ENCODE data around the gene TEKTIP1.
"Not testable (repeated sequence)": the region's sequence is repeated elsewhere in the genome, so short reads cannot be mapped to it uniquely, and the experiment has no call there.

Gene TEKTIP1

DNA sequence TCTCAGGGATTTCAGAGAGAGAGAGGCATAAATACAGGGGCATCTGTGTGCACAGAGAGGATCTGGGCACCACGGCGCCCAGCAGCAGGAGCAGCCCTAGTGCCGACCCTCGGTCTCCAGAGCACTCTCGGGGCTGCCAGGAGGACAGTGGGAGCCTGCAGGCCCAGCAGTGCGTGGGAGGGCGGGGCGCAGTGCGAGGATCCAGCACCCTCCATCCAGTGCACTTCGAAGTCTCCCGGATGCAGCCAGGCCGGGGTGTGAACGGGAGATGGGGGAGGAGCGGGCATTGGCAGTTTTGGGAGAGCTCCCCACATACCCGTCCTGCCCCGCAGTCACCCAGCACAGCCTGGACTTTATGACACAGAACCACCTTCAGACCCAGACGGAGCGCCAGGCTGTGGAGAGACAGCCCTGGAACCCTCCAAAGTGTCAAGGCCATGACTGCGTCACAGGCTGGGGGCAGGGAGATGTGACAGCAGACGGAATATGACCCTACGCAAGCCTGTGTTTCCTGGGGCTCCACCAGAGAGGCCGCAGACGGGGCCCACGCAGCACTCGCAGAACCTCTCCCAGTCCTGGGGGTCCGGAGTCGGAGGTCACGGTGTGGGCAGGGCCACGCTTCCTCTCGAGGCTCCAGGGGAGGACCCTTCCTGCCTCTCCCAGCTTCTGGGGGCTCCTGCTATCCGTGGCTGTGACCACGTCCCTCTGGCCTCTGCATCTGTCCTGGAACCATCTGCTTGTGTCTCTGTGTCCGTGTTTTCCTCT, 14.7 kb upstream of the TEKTIP1 start:
- no peak for DNase-seq

DNA sequence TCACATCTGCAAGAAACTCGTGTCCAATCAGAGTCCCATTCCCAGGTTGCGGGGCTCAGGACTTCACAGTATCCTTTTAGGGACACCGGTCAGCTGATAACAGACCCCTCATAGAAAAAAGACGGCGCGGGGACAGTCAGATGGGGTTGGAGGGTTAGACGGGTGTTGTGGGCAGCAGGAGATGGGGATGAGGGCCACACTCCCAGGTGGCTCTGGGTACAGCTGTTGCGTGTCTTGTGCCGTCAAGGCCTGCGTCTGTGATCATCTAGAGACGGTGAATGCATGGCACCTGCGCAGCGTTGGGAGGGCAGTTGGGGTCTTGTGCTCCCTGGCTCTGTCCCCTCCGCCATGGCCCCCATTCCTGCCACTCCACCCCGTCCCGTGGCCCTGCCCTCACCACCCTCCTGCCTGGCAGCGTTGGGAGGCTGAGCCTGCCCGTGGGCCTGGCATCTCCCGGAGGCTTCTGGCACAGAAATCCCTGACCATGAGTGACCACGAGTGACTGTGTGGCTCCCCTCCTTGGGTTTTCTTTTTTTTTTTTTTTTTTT, 14.0 kb upstream of the TEKTIP1 start:
- no peak for DNase-seq

DNA sequence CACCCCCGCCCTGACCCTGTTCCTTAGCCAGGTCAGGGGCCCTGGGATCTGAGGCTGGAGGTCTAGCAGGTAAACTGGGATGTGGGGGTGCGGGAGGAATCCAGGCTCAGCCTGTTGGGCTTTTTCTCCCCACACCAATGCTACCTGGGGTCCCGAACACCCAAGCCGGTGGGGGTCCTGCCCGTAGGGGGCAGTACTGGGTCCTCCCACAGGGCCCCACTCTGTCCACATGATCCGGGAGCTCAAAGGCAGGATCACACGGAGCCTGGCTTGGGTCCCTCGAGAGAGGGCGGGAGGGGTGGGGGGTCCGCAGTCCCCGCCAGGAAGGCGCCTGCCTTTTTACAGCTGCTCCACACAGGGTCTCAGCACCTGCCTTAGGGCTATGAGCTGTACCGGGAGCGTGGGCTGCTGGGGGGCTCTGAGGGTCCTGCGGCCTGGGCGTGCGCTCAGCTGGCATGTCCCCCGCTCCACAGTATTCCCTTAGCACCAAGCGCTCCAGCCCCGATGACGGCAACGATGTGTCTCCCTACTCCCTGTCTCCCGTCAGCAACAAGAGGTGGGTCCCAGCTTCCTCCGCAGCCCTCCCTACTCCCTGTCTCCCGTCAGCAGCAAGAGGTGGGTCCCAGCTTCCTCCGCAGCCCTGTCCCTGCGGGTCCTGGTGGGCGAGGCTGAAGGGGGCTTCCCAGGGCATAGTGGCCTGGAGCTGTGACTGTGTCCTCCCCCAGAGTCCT, 12.3 kb upstream of the TEKTIP1 start:
- no peak for DNase-seq

DNA sequence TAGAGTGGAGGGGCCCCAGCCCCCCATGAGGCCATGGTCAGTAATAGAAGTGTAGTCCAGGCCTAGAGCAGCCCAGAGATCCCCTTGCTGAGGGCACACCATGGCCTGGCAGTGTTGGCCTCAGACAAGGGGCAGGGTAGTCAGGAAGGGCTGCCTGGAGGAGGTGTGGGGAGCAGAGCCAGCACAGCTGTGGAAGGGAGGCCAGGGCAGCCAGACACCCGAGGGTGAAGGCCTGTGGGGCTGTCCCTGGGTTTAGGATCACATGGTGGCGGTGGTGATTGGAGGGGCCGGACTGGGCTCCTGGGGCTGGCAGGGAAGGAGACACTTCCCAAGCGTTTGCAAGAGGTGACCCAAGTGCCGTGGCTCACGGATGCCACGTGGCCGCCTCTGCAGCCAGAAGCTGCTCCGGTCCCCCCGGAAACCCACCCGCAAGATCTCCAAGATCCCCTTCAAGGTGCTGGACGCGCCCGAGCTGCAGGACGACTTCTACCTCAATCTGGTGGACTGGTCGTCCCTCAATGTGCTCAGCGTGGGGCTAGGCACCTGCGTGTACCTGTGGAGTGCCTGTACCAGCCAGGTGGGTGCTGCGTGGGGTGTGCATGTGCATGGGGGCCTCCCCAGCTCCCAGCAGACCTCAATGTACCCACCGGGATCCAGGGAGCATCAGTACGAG, 11.6 kb upstream of the TEKTIP1 start:
- no peak for DNase-seq

DNA sequence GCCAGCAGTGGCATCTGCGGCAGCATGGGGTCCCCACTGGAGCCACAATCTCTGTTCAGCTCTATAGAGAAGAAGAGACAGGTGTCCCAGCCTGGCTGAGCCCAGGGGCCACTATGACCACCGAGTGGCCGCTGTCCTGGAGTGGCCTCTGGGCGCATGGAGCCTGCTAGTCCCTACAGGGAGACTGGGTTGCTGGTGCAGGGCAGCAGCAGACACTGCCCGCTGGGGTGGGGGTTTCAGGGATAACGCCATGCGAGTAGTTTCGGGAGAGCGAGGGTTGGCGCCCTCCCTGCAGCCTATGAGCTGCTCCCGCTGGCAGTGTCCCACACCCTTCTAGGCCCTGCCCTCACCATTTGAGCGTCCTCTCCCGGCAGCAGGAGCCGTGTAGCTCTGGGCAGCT, 10.9 kb upstream of the TEKTIP1 start:
- DNase-seq = no peak

DNA sequence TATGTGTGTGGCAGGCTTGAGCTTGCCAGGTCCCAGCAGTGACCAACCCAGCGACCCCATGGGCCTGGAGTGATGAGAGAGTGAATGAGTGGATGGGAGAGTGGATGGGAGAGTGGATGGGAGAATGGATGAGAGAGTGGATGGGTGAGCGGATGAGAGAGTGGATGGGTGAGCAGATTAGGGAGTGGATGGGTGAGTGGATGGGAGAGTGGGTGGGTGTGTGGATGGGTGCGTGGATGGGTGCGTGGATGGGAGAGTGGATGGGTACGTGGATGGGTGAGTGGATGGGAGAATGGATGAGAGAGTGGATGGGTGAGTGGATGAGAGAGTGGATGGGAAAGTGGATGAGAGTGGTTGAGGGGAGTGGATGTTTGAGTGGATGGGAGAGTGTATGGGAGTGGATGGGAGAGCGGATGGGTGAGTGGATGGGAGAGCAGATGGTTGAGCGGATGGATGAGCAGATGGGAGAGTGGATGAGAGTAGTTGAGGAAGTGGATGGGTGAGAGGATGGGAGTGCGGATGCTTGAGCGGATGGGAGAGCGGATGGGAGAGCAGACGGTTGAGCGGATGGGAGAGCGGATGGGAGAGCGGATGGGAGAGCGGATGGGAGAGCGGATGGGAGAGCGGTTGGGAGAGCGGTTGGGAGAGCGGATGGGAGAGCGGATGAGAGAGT, 10.3 kb upstream of the TEKTIP1 start:
- DNase-seq = no peak

DNA sequence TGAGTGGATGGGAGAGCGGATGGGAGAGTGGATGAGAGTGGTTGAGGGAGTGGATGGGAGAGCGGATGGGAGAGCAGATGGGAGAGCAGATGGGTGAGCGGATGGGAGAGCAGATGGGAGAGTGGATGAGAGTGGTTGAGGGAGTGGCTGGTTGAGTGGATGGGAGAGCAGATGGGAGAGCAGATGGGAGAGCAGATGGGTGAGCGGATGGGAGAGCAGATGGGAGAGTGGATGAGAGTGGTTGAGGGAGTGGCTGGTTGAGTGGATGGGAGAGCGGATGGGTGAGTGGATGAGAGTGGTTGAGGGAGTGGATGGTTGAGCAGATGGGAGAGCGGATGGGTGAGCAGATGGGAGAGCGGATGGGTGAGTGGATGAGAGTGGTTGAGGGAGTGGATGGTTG, 9.7 kb upstream of the TEKTIP1 start:
- not testable (repeated sequence) for DNase-seq

DNA sequence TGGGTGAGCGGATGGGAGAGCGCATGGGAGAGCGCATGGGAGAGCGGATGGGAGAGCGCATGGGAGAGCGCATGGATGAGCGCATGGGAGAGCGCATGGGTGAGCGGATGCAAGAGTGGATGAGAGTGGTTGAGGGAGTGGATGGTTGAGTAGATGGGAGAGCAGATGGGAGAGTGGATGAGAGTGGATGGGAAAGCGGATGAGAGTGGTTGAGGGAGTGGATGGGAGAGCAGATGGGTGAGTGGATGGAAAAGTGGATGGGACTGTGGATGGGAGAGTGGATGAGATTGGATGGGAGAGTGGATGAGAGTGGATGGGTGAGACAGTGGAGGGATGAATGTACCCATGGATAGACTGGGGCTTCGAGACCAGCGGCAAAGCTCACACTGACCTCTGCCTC, 8.6 kb upstream of the TEKTIP1 start:
- DNase-seq = no peak

DNA sequence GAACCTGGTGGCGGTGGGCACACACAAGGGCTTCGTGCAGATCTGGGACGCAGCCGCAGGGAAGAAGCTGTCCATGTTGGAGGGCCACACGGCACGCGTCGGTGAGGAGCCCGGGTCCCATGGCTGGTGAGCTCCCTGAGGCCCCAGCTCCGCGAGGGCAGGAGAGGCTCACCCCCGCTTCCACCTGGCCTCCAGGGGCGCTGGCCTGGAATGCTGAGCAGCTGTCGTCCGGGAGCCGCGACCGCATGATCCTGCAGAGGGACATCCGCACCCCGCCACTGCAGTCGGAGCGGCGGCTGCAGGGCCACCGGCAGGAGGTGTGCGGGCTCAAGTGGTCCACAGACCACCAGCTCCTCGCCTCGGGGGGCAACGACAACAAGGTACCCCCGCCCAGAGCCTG, 7.3 kb upstream of the TEKTIP1 start:
- no peak for DNase-seq

DNA sequence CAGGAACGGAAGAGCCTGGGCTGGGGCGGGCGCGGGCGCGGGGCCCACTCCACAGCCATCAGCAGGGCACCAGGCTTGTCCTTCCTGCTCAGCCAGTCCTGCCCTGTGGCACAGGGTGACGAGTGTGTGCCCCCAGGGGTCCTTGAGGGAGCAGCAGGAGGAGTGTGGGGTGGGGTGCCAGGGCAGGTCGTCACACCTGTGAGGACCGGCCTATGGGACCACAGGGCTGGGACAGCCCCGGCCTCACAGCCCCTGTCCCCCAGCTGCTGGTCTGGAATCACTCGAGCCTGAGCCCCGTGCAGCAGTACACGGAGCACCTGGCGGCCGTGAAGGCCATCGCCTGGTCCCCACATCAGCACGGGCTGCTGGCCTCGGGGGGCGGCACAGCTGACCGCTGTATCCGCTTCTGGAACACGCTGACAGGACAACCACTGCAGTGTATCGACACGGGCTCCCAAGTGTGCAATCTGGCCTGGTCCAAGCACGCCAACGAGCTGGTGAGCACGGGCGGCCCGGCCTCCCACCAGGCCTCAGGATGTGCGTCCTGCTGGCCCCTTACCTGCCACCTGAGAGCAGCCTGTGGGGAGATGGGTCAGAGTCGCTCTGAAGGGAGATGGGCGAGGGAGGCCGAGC, 6.7 kb upstream of the TEKTIP1 start:
- DNase-seq = no peak

DNA sequence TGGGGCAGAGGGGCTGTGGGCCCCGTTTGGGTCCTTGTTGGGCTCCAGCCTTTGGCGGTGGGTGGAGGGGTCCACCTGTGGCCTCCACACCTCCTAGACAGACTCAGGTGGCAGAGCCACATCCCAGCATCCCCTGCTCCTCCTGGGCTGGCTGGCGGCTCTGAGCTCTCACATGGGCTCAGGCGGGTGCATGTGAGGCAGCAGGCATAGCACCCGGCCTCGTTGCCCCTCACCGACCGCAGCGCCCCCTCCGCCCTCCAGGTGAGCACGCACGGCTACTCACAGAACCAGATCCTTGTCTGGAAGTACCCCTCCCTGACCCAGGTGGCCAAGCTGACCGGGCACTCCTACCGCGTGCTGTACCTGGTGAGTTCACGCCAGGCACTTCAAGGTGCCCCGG, 5.9 kb upstream of the TEKTIP1 start:
- no peak for DNase-seq

DNA sequence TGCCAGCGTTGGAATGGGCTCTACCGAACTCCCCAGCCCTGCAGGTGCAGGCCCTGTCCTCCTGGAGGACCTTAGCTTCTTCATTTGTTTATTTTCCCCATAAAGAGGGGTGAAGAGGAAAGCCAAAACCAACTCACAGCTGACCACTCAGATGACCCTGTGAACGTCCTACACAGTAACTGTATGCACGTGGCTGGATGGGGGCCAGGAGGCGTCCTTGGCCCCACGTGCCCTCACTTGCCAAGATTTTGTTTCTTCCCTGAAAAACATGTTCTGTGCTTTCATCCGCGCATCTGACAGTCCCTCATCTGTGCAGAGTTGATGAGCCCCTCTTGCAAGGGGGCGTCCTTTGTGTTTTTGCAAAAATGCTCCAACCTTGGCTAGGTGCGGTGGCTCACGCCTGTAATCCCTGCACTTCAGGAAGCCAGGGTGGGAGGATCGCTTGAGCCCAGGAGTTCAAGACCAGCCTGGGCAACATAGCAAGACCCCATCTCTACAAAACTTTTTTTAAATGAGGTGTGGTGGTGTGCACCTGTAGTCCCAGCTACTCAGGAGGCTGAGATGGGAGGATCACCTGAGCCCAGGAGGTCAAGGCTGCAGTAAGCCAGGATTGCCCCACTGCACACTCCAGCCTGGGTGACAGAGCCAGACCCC, 5.3 kb upstream of the TEKTIP1 start:
- DNase-seq = no peak

DNA sequence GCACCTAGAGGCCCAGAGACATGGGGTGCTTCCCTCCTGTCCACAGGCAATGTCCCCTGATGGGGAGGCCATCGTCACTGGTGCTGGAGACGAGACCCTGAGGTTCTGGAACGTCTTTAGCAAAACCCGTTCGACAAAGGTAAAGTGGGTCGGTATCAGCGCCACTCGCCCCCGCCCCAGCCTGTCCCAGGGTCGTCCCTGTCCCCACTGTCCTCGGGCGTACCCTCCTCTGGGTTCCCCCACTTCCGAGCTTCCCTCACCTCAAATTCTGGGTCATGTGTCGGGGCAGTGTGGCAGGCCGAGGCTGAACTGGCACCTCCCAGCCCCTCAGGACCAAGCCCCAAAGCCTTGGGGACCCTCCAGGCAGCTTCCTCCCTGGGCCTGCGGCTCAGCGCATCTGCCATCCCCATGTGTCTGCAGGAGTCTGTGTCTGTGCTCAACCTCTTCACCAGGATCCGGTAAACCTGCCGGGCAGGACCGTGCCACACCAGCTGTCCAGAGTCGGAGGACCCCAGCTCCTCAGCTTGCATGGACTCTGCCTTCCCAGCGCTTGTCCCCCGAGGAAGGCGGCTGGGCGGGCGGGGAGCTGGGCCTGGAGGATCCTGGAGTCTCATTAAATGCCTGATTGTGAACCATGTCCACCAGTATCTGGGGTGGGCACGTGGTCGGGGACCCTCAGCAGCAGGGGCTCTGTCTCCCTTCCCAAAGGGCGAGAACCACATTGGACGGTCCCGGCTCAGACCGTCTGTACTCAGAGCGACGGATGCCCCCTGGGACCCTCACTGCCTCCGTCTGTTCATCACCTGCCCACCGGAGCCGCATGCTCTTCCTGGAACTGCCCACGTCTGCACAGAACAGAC, 4.4 kb upstream of the TEKTIP1 start:
- no peak for DNase-seq

DNA sequence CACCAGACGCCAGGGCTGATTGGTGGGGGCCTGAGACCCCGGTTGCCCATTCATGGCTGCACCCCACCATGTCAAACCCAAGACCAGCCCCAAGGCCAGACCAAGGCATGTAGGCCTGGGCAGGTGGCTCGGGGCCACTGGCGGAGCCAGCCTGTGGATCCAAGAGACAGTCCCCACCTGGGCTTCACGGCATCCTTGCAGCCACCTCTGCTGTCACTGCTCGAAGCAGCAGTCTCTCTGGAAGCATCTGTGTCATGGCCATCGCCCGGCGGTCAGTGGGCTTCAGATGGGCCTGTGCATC, 3.8 kb upstream of the TEKTIP1 start:
- no peak for DNase-seq

DNA sequence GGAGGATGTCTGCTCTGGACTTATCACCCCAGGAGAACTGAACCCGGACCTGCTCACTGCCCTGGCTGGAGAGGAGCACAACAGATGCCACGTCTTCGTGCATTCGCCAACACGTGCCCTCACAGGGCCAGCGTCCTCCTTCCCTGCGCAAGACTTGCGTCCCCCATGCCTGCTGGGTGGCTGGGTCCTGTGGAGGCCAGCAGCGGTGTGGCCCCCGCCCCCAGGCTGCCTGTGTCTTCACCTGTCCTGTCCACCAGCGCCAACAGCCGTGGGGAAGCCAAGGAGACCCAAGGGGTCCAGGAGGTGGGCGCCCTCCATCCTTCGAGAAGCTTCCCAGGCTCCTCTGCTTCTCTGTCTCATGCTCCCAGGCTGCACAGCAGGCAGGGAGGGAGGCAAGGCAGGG, 3.4 kb upstream of the TEKTIP1 start:
- no peak for DNase-seq

DNA sequence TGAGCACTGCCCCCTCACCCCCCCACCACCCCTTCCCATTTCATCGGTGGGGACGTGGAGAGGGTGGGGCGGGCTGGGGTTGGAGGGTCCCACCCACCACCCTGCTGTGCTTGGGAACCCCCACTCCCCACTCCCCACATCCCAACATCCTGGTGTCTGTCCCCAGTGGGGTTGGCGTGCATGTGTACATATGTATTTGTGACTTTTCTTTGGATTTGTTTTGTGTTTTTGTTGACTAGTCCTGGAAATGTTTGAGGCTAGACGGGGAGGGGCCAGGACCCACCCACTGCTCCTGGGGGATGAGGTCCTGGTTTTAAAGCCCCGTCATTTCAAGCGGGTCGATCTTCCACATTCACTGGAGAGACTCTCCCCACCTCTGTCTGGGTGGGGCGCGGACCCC, 3.0 kb upstream of the TEKTIP1 start:
- DNase-seq = no peak

DNA sequence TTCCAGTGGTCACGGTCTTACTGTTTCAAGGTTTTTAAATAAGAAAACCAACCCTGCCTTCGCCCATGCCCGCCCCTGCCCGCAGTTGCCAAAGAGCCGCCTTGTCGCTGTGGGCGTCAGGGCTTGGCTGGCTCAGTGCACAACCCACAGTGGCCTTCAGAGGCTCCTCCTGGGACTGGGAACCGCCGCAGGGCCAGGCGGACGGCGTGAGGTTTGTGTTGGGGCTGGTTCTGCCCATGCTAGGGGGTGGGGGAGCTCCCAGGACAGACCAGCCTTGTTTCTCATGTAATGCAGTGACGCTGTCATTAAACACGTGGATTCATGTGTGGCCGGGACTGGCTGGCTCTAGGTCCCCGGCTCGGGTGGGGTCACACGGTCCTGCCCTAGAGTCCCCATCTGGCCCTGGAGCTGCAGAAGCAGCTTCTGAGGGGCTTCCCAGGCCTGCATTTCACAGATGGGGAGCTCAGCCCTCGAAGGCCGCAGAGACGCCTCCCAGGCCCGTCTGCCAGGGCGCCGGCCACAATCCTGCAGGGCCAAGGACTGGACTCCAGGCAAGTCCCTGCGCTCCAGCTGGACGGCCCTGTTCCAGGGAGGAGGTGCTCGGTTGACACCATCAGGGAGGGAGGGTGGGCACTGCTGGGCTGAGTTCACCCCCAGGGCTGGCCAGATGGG, 2.4 kb upstream of the TEKTIP1 start:
- no peak for DNase-seq

DNA sequence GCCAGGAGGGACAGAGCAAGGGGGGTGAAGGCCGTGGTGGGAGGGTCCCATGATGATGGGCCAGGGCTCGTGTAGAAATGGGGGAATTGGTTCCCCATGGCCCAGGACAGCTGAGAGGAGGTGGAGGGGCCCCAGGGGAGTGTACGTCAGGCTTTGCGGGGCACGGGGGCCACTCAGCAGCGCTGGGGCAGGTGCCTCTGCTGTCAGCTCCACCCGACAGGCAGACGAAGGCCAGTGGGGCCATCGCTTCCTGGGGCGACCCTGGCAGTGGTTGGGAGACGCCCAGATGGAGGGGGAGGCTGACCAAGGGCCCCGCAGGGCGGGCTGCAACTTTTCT, 1.9 kb upstream of the TEKTIP1 start:
- no peak for DNase-seq

DNA sequence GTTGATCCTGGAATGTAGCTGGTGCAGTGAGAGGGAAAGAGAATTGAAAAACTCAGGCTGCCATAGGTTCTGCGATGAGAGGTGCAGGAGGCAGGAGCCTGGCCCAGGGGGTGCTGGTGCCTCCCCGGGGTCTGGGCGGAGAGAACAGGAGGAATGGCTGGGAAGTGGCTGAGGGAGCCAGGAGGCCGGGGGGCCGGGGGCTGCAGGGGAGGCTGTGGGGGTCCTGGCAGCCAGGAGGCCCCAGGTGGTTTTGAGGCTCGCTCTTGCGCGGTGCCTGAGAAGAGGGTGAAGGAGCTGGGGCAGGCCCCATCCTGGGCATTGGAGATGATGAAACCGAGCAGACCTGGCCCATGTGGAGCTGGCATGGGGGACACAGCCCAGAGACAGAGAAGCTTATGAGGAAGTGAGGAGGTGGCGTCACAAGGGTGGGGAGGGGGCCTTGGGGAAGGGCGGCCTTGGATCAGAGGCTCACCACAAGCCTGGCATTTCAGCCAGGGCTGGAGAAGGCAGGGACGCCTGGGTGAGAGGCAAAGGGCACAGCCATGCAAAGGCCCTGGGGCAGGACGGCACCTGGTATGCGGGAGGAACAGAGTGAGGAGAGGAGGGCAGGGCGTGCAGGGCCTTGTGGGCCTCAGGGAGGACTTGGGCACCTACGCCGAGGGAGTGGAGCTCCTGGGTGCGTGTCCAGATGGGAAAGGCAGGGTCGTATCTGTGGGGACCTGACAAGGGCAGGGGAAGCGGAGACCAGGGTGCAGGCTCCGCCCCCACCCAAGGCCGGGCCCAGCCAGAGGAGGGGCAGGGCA, 1.3 kb upstream of the TEKTIP1 start:
- no peak for DNase-seq

All from NK-92 treated with Interleukin-12 subunit alpha and Interleukin-12 subunit beta, amount 100 ng/mL, for 24 hours (cell line).